GM21619 (cell line): Measurements from ENCODE around the gene SLC25A53.
"Not testable (repeated sequence)": the region's sequence is repeated elsewhere in the genome, so short reads cannot be mapped to it uniquely, and the experiment has no call there.

Source experiments
- ATAC-seq: cut with Tn5 transposase; IDR thresholded peaks from one replicate; pipeline ENCODE4 v1.9.1; 2021; ENCODE audit not compliant: unreplicated experiment

The SLC25A53 gene

DNA sequence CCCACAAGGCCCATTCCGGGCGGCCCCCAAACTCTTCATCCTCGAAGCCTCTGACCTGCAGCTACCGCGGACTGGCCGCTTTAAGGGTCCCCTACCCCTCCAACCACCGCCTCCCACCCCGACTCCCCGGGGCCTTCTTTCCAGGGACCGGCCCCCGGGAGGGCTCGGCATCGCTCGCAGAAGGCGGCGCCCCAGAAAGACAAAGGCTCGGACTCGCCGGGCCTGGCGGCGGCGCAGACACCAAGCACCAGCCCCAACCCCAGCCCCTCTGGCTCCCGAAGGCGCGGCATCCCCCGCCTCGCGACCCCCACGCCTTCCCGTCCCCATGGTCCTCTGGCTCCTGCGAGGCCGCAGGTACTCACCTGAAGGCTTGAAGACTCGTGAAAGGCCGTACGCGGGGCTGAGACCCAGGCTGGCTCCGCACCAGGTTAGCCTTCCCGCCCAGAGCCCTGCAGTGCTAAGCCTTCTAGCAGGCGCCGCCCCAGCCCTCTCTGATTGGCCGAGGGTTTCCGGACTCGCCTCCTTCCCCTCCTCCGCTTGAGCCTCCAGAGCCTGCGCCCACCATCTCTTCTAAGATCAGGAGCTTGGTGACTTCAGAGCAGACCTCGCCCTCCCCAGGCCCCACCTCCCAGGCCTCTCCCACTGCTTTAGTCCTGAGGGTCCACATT lies 80.9 kb downstream of the SLC25A53 start, which contains the start of gene TMSB15C:
TSS of gene TMSB15C (minus strand) at position 459 of the 668 bp plus-strand sequence.
- peak; percentile 99 for ATAC-seq

DNA sequence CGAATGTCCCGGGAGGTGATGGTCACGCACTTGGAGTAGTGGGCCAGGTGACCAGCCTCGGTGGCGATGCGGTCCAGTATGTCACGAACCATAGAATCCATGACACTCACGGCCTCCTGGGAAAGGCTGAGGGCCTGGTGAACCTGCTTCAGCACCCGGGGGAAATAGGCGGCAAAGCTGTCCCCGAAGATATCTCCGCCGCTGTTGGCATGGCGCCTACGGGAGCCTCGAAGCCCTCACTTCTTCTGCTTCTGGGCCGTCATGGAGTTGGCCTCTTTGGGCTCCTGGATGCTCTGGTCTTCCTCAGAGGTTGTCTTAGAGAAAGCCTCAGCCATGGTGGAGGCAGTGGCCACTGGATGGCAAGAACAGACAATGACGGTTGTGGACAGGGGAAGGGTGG lies 94.2 kb downstream of the SLC25A53 start:
- ATAC-seq = not testable (repeated sequence)

DNA sequence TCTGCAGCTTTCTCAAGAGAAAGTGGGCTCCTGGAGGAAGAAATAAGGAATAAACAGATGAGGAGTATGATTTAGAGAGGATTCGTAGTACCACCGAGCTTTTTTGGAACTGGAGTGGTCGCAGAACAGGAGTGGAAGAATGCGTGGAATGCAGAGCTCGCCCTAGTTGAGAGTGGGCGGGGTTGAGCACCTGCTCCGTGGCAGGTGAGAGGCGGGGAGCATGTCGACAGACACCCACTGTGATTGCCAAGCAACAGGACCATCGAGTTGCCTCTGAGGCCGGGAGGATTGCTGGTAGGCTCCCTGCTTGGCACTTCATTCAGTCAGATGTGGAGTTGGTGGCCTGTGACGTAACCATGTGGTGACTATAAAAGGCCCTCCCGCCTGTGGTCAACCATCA lies 101.9 kb downstream of the SLC25A53 start:
- ATAC-seq = not testable (repeated sequence)
